ENCODE measurements around the gene MT1X. TPM values are rescaled to one million over a fixed set of nuclear protein-coding genes. Genes with fewer than 3 reads are reported as not detected.
"Not testable (repeated sequence)": the region's sequence is repeated elsewhere in the genome, so short reads cannot be mapped to it uniquely, and the experiment has no call there.

Gene MT1X
- total and polyA plus RNA-seq, 4 experiments from 2014 or later = 21.0 to 146 (median 49.9) TPM

GRCh38 chr16:56667581-56668571, 14.4 kb upstream of the MT1X start, which contains the start of gene MT1G:
Gene MT1G, minus strand, starts transcription at chr16:56668065. Its CDS starts 72 bp downstream, at chr16:56667993.
- Mint-ChIP-seq H3K4me3 (peak within 1 kb of the TSS in 6 of 8 donors; percentile 21 to 76 (median 31)), H3K36me3 (peaks cover 1 to 6% of the 10 kb centered on the region in 2 donors), H3K27ac (peak within 1 kb of the TSS in 1 of 7 donors; percentile 38), H3K9me3 (no peaks in the 10 kb centered on the region), H3K4me1 (peaks cover 9 to 29% (median 18%) of the 10 kb centered on the region in 4 donors), H3K27me3 (peaks cover 33 to 46% of the 10 kb centered on the region in 2 donors)
- no peak for DNase-seq
- intact Hi-C loops (cut with micrococcal nuclease) = no loop called here
- peaks cover 18% of the 10 kb centered on the region for H3K4me1 ChIP-seq (ENCODE audit: insufficient read depth, low read length)
- POLR2A ChIA-PET (ENCODE audit: partially characterized antibody) = interaction anchor here (0.9 kb wide), 1 partner anchor 24 kb away, joined by 3 read pairs; no protein-coding TSS in a partner anchor
- peaks cover 32% of the 10 kb centered on the region for H3K27me3 ChIP-seq (ENCODE audit: insufficient read depth, low read length)
- no peak within 1 kb of the TSS for H3K4me3 ChIP-seq (ENCODE audit: low read length in 2 of 2)
- H3K27ac ChIP-seq (ENCODE audit: low read depth, low read length) = no peak within 1 kb of the TSS
- CTCF ChIA-PET (ENCODE audit: partially characterized antibody) = no interaction called here
- H3K9me3 ChIP-seq (ENCODE audit: control insufficient read depth in 1 of 2, low read length in 2 of 2) = no peaks in the 10 kb centered on the region
- no peaks in the 10 kb centered on the region for H3K36me3 ChIP-seq (ENCODE audit: insufficient read depth, low read length)

GRCh38 chr16:56669005-56669839, 13.0 kb upstream of the MT1X start, which contains the start of gene MT1H:
Gene MT1H, plus strand, starts transcription at chr16:56669814. Its CDS starts 71 bp downstream, at chr16:56669885.
- H3K27me3 ChIP-seq (ENCODE audit: insufficient read depth, low read length) = peaks cover 32% of the 10 kb centered on the region
- POLR2A ChIA-PET (ENCODE audit: partially characterized antibody) = interaction anchor here (1.3 to 1.4 kb wide), 2 partner anchors 10 to 13 kb away, joined by 3 read pairs; partner anchors contain the start of gene MT1X
- no peak for DNase-seq

GRCh38 chr16:56669840-56670619, 12.2 kb upstream of the MT1X start:
- peaks cover 0 to 4% of the 10 kb centered on the region in 2 donors for H3K36me3 Mint-ChIP-seq
- H3K27me3 ChIP-seq (ENCODE audit: insufficient read depth, low read length) = peaks cover 32% of the 10 kb centered on the region
- intact Hi-C loops (cut with micrococcal nuclease) = no loop called here
- H3K27ac Mint-ChIP-seq = no peak overlapping the region
- no peak overlapping the region for H3K4me3 ChIP-seq (ENCODE audit: low read length in 2 of 2)
- peaks cover 33 to 54% of the 10 kb centered on the region in 2 donors for H3K27me3 Mint-ChIP-seq
- POLR2A ChIA-PET (ENCODE audit: partially characterized antibody) = interaction anchor here (0.6 to 1.4 kb wide), 3 partner anchors 9 to 32 kb away, joined by 3 read pairs; partner anchors contain the start of gene MT1X
- H3K4me3 Mint-ChIP-seq = no peak overlapping the region
- peaks cover 4 to 23% (median 16%) of the 10 kb centered on the region in 4 donors for H3K4me1 Mint-ChIP-seq
- no peaks in the 10 kb centered on the region for H3K9me3 Mint-ChIP-seq
- H3K9me3 ChIP-seq (ENCODE audit: control insufficient read depth in 1 of 2, low read length in 2 of 2) = no peaks in the 10 kb centered on the region
- H3K36me3 ChIP-seq (ENCODE audit: insufficient read depth, low read length) = no peaks in the 10 kb centered on the region
- CTCF ChIA-PET (ENCODE audit: partially characterized antibody) = interaction anchor here (1.5 kb wide), 1 partner anchor 94 kb away, joined by 3 read pairs; no protein-coding TSS in a partner anchor
- DNase-seq = no peak
- H3K4me1 ChIP-seq (ENCODE audit: insufficient read depth, low read length) = peaks cover 13% of the 10 kb centered on the region
- no peak overlapping the region for H3K27ac ChIP-seq (ENCODE audit: low read depth, low read length)

More at GRCh38 chr16:56669005-56669839, 13.0 kb upstream of the MT1X start, which contains the start of gene MT1H:
- no peak within 1 kb of the TSS for H3K4me3 ChIP-seq (ENCODE audit: low read length in 2 of 2)
- intact Hi-C loops (cut with micrococcal nuclease) = no loop called here
- Mint-ChIP-seq H3K9me3 (no peaks in the 10 kb centered on the region), H3K27me3 (peaks cover 33 to 52% of the 10 kb centered on the region in 2 donors), H3K36me3 (peaks cover 1 to 6% of the 10 kb centered on the region in 2 donors), H3K4me1 (peaks cover 4 to 23% (median 15%) of the 10 kb centered on the region in 4 donors), H3K27ac (no peak within 1 kb of the TSS), H3K4me3 (peak within 1 kb of the TSS in 4 of 8 donors; percentile 17 to 76 (median 41))
- H3K4me1 ChIP-seq (ENCODE audit: insufficient read depth, low read length) = peaks cover 13% of the 10 kb centered on the region
- no peaks in the 10 kb centered on the region for H3K9me3 ChIP-seq (ENCODE audit: control insufficient read depth in 1 of 2, low read length in 2 of 2)
- no peak within 1 kb of the TSS for H3K27ac ChIP-seq (ENCODE audit: low read depth, low read length)
- no peaks in the 10 kb centered on the region for H3K36me3 ChIP-seq (ENCODE audit: insufficient read depth, low read length)
- CTCF ChIA-PET (ENCODE audit: partially characterized antibody) = interaction anchor here (1.5 kb wide), 1 partner anchor 93 kb away, joined by 3 read pairs; no protein-coding TSS in a partner anchor

- Mint-ChIP-seq H3K9me3 (no peaks in the 10 kb centered on the region), H3K27ac (no peak overlapping the region), H3K36me3 (peaks cover 0 to 4% of the 10 kb centered on the region in 2 donors), H3K4me3 (no peak overlapping the region), H3K4me1 (peaks cover 8 to 27% (median 20%) of the 10 kb centered on the region in 4 donors), H3K27me3 (peaks cover 33 to 58% of the 10 kb centered on the region in 2 donors)
- no peak overlapping the region for H3K4me3 ChIP-seq (ENCODE audit: low read length in 2 of 2)
- no peaks in the 10 kb centered on the region for H3K9me3 ChIP-seq (ENCODE audit: control insufficient read depth in 1 of 2, low read length in 2 of 2)
- ChIA-PET POLR2A (ENCODE audit: partially characterized antibody) (interaction anchor here (0.6 kb wide), 1 partner anchor 31 kb away, joined by 3 read pairs; no protein-coding TSS in a partner anchor), CTCF (ENCODE audit: partially characterized antibody) (no interaction called here)
- no peak overlapping the region for H3K27ac ChIP-seq (ENCODE audit: low read depth, low read length)
- intact Hi-C loops (cut with micrococcal nuclease) = no loop called here
- H3K4me1 ChIP-seq (ENCODE audit: insufficient read depth, low read length) = peaks cover 16% of the 10 kb centered on the region
- no peaks in the 10 kb centered on the region for H3K36me3 ChIP-seq (ENCODE audit: insufficient read depth, low read length)
- DNase-seq = no peak
- peaks cover 32% of the 10 kb centered on the region for H3K27me3 ChIP-seq (ENCODE audit: insufficient read depth, low read length)
Measured at GRCh38 chr16:56670620-56670934, 11.7 kb upstream of the MT1X start.

GRCh38 chr16:56671691-56672090, 10.6 kb upstream of the MT1X start:
- POLR2A ChIA-PET (ENCODE audit: partially characterized antibody); intact Hi-C loops (cut with micrococcal nuclease); H3K27ac Mint-ChIP-seq: not testable (repeated sequence)

GRCh38 chr16:56672171-56672570, 10.1 kb upstream of the MT1X start:
- H3K27ac Mint-ChIP-seq; H3K27ac ChIP-seq (ENCODE audit: low read depth, low read length); DNase-seq; POLR2A ChIA-PET (ENCODE audit: partially characterized antibody); H3K36me3 Mint-ChIP-seq; H3K4me3 Mint-ChIP-seq; H3K9me3 ChIP-seq (ENCODE audit: control insufficient read depth in 1 of 2, low read length in 2 of 2); H3K4me3 ChIP-seq (ENCODE audit: low read length in 2 of 2); intact Hi-C loops (cut with micrococcal nuclease); H3K36me3 ChIP-seq (ENCODE audit: insufficient read depth, low read length); H3K9me3 Mint-ChIP-seq: not testable (repeated sequence)
- Histone ChIP-seq H3K4me1 (ENCODE audit: insufficient read depth, low read length) (peaks cover 22% of the 10 kb centered on the region), H3K27me3 (ENCODE audit: insufficient read depth, low read length) (peaks cover 30% of the 10 kb centered on the region)
- Mint-ChIP-seq H3K4me1 (peaks cover 12 to 32% (median 22%) of the 10 kb centered on the region in 4 donors), H3K27me3 (peaks cover 27 to 52% of the 10 kb centered on the region in 2 donors)
- CTCF ChIA-PET (ENCODE audit: partially characterized antibody) = interaction anchor here (2.2 kb wide), 1 partner anchor 71 kb away, joined by 5 read pairs; no protein-coding TSS in a partner anchor

More at GRCh38 chr16:56671691-56672090, 10.6 kb upstream of the MT1X start:
- peaks cover 28 to 55% of the 10 kb centered on the region in 2 donors for H3K27me3 Mint-ChIP-seq
- CTCF ChIA-PET (ENCODE audit: partially characterized antibody); H3K36me3 Mint-ChIP-seq; H3K4me3 ChIP-seq (ENCODE audit: low read length in 2 of 2); H3K27ac ChIP-seq (ENCODE audit: low read depth, low read length); DNase-seq; H3K9me3 ChIP-seq (ENCODE audit: control insufficient read depth in 1 of 2, low read length in 2 of 2); H3K36me3 ChIP-seq (ENCODE audit: insufficient read depth, low read length); H3K4me3 Mint-ChIP-seq; H3K9me3 Mint-ChIP-seq: not testable (repeated sequence)
- Histone ChIP-seq H3K27me3 (ENCODE audit: insufficient read depth, low read length) (peaks cover 32% of the 10 kb centered on the region), H3K4me1 (ENCODE audit: insufficient read depth, low read length) (peaks cover 22% of the 10 kb centered on the region)
- peaks cover 12 to 32% (median 22%) of the 10 kb centered on the region in 4 donors for H3K4me1 Mint-ChIP-seq

All from CD4-positive, alpha-beta memory T cell (primary cell).